GM20000 (cell line): ENCODE results near the gene ALG14.
A peak's percentile ranks its signal among the peaks of the same experiment; 100 is the strongest.

ENCODE experiments used
- DNase-seq: peaks from one replicate; pipeline ENCODE4 v3.0.0; 2012; ENCODE audit warnings: low spot score
- CTCF ChIP-seq: IDR thresholded peaks from 2 replicates; pipeline ENCODE4 v1.5.1; 2012; ENCODE audit warnings: mild to moderate bottlenecking, control low read depth; ENCODE audit errors: extremely low read depth, missing control alignments

The ALG14 gene

GRCh38 chr1:95116580-95117206 lies 43.9 kb upstream of the ALG14 start:
- peak; percentile 26 for TF ChIP-seq CTCF
- peak; percentile 81 for DNase-seq

- no peak for DNase-seq
- no peak for TF ChIP-seq CTCF
Observed at GRCh38 chr1:95115708-95116137, 43.0 kb upstream of the ALG14 start.

GRCh38 chr1:95113684-95114083 lies 40.9 kb upstream of the ALG14 start:
- no peak for TF ChIP-seq CTCF
- no peak for DNase-seq

GRCh38 chr1:95111014-95111413 lies 38.3 kb upstream of the ALG14 start:
- no peak for DNase-seq
- no peak for TF ChIP-seq CTCF

- TF ChIP-seq CTCF, result no peak
- no peak for DNase-seq
Observed at GRCh38 chr1:95108792-95109191, 36.0 kb upstream of the ALG14 start.

GRCh38 chr1:95098196-95098595 lies 25.4 kb upstream of the ALG14 start:
- no peak for TF ChIP-seq CTCF
- no peak for DNase-seq

GRCh38 chr1:95097426-95097825 lies 24.7 kb upstream of the ALG14 start:
- no peak for TF ChIP-seq CTCF
- DNase-seq, result no peak
